Measurements from ENCODE around the gene CTSC.
"Not testable (repeated sequence)": the region's sequence is repeated elsewhere in the genome, so short reads cannot be mapped to it uniquely, and the experiment has no call there.

CTSC gene

DNA sequence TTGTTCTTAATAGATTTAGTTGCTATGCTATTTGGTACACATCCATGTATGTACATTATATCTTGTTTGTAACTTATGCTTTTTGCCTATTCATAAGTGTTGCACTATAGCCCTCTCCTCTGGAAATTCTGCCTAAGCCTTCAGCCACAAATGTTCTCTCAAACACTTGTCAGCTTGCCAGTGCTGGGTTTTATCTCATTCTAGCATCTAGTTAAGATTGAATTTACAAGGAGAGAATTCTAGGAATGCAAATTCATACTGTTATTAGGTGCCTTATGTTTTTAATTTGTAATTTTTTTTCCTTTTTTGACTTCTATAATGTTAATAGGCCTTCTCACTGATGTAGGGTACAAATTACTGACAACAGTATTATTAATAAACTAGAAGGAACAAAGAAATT is 14.6 kb upstream of the CTSC start:
- DNase-seq = no peak

DNA sequence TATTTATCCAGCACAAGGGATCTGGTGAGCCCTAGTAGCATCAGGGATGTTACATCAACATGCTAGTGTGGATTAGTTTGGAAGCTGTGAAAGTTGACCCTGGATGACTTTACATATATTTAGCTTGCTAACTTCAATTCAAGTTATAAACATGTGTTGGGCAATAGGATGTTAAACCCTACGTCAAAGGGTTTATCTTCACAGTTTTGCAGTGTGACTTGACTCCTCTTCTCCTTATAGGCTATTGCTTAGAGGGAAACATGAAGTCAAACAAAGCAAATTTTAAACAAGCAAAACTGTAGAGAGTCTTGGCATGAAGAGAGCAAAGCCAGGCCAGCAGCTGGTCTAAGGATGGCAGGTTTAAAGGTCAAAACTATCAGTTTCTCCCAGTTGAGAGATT is 11.3 kb upstream of the CTSC start:
- no peak for DNase-seq

DNA sequence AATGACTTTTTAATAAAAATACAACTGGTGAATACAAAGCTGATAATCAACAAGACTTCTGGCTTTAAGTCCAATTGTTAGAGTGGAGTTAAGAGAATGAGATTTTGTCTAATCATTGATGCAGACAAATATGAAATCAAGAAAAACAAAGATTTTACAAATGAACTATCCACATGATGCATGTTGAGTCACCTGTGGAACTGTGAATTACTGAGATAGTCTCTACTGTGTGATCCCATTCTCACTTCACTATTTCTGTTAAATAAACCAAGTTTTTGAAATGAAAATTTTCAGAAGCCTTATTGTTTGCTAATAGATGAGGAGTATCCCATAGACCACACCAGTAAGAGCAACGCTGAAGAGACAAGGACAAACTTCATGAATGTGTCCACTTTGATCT is 8.4 kb upstream of the CTSC start:
- no peak for DNase-seq

DNA sequence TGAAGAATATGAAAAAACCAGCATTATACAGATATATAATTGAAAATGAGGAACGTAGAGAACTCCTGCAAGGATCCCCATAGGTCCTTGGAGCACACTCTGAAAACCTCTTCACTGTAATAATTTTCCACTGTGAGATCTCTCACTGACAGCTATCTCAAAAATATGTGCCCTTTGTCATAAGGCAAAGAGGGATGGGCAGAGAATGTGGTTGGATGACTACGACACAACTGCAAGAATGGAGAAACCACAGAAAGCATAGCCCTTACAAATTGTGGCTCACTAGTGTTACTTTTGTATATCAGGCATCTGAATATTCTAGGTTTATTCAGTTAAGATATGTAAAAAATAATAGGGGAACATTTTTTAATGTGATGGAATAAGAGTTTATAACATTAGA is 7.9 kb upstream of the CTSC start:
- no peak for DNase-seq

DNA sequence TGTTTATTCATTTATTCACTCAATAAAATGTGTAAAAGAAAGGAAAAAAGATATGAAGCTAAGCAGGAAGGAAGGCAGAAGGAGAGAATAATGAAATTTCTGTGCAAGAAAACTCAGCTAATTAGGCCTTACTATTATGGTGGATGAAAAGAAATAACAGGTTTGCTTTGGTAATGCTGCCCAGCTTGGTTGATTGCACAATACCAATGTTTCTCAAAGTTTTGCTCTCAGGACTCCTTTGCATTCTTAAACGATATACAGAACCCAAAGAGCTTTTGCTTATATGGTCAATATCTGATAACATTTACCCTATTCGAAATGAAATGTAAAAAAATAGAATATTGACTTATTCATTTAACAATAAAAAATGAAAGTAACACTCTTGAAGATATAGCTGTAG is 7.3 kb upstream of the CTSC start:
- no peak for DNase-seq

DNA sequence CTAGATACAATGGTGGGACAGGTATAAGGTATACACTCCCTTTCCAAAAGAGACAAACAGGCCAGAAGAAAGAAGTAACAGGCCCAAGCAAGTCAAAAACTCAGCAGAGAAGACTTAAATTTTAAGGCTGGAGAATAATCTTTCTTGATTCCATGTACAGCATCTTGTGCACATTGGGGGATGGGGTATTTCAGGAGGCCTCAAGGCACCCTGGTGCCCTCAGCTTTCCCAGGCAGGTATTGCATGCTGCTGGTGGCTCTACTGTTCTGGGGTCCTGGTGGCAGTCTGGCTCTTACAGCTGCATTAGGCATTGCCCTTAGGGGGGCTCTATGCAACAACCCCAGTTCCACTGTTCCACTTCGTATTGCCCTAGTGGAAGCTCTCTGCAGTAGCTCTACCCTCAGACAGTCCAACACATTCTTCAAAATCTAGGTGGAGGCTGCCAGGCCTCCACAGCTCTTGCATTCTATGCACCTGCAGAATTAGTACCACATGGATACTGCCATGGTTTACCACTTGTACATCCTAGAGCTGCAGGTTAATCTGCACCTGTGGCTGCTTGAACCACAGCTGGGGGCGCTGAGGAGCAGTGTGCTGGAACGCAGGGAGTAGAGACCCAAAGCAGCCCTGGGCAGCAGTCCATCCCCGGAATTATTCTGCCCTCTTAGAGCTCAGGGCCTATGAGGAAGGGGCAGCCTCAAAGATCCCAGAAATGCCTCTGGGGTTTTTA is 4.2 kb upstream of the CTSC start:
- DNase-seq = no peak

DNA sequence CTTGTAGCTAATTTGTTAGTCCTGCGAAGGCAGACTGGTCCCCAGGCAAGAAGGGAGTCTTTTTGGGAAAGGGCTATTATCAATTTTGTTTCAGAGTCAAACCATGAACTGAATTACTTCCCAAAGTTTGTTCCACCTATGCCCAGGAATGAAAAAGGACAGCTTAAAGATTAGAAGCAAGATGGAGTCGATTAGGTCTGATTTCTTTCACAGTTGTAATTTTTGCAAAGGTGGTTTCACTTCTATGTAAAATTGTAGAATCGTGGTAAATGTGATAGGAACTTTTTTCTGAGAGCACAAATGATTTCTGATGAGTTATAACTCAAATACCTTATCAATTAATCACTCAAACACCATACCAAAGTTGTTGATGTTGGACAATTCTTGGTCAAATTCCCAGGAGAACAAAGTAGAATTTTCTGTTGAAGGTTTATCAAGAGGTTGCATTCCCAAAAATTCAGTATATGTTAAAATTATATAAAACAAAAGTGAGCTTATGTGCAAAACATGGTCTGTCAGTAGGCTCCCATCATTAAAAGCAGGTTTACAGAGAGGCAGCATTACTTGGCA is 2.9 kb upstream of the CTSC start:
- no peak for DNase-seq

DNA sequence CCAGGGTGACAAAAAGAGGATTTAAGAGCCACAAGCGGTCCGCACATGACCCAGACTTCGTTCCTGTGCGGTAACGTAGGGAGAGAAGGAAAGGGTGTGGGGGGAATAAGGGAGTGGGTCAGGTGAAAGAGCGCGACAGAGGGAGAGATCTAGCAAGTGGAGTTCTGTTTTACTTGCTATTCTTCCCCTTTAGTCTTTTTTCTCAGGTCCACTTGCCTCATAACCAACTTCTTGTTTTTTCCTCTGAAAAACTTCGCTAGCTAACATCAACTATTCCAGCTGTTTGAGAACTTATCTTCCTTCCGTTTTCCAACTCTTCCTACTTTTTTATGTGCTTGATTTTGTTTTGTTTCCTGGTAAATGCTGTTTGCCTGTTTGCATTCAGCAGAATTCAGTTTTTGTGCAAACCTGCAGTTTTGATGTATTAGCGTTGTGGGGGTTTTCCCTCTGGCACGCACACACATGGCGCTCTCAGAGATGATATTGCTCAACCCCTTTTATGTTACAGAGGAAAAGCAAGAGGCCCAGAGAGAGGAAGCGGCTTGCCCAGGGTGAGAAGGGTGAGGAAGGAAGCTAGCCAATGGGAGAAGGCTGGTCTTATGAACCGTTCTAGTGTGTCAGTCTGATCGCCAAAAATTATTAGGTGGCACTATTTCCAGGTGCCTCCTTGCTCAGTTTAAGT is 592 bp upstream of the CTSC start:
- DNase-seq = peak; percentile 9 to 69 (median 30)

DNA sequence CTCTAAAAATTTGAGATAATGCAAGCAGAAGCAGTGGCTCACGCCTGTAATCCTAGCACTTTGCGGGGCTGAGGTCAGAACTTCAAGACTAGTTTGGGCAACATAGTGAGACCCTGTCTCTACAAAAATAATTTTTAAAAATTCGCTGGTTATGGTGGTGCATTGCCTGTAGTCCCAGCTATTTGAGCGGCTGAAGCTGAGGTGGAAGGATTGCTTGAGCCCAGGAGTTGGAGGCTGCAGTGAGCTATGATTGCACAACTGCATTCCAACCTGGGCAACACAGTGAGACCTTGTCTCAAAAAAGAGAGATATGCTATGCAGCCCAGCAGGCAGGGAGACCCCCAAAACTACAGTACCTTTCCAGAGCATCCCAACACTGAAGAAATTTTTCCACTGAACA is 2.3 kb downstream of the CTSC start:
- DNase-seq = no peak

DNA sequence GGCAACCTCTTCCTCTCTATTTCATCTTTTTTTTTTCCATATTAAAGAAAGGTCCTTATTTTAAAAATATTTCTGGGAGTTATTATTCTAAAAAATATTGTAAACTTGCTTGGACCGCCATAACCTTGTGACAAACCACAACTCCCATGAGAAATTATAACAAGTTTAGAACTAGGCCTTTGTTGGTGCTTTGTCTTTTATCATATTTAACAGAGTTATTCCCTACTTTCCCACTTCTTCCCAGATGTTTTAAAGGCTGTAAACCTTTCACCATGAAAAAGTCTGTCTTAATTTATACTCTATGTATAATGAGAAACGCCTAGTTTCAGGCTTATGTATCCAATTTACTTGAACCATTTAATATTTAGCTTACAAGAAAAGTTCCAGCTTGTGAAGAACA is 3.7 kb downstream of the CTSC start:
- DNase-seq = no peak

DNA sequence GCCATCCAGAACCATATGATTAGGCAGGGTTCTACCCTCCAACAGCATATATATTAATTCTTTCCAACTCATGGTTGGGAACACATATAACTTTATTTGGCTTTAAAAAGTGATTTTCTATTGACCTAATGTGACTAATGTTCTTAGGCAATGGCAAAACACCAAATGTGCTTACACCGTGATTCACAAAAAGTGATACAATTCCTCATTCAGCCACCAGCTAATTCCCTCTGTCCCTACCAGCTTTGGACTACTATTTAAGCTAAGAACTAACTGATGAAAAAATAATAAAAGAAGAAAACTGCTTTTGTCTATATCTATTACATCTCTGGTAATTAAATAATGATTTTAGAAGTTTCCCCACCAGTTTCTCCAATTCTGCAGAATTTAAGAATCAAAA is 4.7 kb downstream of the CTSC start:
- no peak for DNase-seq

DNA sequence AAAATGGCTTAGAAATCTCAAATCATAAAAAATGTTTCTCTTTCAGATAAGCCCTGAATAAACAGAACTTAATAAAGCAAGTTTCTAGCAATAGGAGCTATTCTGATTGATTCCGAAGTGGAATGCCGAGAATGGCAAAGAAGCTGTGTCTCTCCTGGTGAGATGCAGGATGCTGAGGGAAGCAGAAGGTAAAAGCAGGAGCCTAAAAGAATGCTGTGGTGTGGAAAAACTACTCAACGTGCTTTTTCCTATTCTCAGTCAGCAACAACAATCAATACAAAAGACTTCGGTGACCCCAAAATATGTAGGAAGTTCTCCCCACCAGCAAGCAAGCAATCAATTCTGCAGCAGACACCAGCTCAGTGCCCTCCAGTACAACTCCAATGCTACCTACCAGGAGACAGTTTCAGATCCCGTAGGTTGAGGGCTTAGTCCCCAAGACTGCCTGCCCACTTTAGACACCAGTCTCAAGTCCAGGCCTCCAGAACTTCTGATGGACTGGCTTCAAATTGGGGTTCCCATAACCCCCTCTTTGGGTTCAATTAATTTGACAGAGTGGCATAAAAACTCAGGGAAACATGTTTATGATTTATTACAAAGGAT is 6.6 kb downstream of the CTSC start:
- DNase-seq = no peak

DNA sequence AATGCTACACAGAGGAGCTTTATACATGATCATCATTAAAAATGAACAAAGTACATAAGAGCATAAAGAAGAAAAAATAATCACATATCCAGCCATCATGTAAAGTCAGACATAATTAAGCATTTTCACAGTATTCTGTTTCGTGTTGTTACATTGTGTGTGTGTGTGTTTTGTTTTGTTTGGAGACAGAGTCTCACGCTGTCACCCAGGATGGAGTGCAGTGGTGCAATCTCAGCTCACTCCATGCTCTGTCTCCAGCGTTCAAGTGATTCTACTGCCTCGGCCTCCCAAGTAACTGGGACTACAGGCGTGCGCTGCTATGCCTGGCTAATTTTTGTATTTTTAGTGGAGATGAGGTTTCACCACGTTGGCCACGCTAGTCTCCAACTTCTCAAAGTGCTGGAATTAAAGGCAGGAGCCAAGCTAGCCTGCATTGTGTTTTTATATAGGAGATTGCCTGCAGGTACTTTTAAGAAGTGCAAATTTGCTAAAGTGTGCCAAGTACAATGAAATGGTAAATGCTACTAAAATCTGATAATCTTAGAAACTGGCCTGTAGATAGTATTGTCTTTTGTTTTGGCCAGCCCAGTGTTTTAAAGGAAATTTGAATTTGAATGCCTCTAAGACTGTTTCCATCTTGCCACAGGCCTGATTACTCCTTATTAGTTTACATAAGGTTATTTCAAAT is 7.8 kb downstream of the CTSC start:
- DNase-seq = no peak

DNA sequence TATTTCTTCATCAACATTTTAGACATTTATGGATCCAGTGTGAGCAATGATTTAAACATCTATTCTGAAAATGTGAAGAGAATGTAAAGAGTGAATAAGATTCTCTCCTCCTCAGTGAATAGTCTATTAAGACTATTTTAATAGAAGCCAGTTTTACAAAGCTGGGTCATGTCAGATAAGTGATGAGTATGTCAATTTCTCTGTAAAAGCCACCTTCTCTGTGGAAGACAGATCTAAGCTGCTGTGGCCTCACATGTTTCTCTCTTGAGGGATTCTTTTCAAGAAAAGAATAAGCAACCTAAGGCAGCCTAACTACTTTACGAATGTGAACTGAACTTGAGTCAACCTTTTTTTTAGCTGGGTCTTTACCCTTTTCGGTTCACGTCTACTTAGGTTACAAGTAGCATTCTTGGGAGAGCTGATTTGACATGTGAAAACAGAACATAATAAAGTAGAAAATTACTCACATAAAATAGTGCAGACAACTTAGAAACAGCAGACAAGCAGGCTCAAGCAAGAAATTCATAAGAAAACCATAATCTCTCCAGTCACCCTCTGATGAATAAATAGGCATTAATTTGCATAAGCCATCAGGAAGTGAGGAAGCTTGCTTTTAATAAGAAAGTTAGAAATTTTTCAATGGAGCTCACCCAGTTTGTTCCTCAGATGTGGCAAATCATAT is 9.9 kb downstream of the CTSC start:
- DNase-seq = no peak

DNA sequence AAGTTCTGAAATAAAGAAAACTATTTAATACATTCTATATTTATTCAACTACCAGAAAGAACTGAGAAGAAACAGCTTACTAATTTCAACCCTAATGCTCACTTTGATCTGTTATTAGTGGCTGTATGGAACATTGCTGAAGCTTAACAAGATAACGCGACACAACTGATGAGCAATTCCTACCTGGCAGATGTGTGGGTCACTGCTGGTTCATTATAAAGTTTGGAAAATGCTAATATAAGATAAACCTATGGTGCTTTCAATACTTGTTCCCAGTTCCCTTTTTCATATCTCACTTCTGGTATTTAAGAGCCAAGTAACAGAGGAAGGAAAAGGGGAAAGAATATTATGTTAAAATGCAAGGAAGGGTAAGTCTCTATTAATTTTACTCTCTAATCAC is 10.5 kb downstream of the CTSC start:
- DNase-seq = no peak

DNA sequence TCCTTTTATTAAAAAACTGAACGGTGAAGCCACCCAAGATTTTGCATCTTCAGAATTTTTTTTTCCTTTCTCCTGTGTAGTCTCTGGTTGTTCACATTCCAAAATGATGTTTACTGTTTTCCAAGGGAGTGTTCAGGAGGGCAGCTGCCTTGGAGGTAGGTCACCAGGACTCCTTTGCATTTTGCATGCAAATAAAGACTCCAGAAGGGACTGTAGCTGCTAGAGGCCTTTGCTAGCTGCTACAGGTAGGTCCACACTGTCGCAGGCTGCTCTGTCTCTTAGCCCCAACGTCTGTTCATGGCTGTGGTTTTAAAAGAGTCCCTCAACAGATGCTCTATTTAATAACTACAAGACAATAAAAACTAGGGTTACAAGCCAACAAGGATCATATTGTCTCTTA is 11.4 kb downstream of the CTSC start:
- DNase-seq = no peak

DNA sequence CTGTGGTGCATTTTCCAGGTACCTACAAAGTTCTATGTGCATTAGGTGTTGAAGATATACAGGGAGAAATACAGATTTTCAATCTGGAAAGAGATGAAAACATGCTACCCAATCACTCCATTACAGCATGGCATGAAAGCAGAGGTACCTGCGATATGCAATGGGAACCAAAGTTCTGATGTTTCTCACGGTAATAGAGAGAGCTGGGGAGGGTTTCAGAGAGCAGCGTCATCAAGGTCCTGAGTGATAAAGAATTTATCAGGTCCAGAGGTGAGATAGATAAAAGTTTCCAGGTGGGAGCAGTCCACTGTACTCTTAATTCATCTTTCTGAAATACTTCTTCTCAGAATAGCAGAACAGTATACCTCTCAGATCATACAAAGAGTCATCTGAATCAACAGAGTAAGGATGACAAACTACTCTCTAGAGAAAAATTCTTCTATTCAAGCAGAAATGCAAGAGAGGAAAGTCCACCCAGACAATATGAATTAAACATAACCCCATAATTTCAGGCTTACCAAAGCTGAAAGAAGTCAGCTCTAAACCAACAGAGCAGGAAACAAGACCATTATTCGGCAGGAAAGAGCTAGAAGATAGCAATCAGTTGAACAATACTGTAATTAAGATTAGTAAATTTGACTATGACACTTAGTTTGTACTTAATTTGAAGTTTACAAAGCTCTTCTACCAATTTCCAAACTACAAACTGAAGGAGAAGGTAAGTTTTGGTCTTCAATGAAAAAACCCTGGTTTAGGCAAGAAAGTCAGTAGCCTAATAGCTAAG is 12.8 kb downstream of the CTSC start:
- no peak for DNase-seq

DNA sequence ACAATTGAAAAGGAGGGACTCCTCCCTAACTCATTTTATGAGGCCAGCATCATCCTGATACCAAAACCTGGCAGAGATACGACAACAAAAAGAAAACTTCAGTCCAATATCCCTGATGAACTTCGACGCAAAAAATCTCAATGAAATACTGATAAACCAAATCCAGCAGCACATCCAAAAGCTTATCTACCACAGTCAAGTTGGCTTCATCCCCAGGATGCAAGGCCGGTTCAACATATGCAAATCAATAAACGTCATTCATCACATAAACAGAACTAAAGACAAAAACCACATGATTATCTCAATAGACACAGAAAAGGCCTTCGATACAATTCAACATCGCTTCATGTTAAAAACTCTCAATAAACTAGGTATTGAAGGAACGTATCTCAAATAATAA is 14.7 kb downstream of the CTSC start:
- DNase-seq = not testable (repeated sequence)

DNA sequence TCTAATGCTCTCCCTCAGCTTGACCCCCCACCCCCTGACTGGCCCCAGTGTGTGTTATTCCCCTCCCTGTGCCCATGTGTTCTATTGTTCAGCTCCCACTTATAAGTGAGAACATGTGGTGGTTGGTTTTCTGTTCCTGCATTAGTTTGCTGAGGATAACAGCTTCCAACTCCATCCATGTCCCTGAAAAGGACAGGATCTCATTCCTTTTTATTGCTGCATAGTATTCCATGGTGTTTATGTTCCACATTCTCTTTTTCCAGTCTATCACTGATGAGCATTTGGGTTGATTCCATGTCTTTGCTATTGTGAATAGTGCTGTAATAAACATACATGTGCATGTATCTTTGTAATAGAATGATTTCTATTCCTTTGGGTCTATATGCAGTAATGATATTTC is 16.1 kb downstream of the CTSC start:
- DNase-seq = not testable (repeated sequence)

DNA sequence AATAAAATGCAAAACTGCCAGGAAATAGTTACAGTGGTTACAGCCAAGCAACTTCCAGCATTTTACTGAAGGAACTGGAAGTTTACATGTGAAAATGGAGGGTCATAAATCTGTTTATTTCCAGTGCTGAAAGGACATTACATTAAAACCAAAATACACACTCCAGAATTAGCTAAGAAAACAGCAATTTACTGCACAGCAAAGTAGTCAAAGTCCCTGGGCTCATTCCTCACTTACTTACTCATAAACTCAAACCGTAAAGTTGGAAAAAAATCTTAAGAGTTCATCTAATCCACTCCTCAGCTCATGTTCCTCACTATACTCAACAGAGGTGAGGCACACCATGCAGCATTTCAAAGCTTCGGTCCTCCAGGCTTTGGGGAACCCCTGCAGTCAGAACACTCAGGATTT is 17.4 kb downstream of the CTSC start:
- DNase-seq = no peak

DNA sequence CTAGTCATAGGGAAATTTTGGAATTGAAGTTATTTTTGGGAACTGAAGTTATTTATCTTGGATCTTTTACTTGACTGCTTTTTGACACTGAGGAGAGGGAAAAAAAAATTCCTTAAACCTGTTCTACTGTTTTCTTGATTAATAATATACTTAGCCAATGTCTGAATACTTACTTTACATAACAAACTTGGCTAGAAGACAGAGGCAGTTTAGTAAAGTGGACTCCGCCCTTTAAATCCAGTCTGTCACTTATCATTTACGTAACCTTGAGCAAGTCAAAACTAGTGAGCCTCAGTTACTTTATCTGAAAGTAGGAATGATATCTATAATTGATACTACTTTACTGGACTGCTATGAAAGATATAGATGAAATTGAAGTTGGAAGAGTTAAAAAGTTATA is 19.5 kb downstream of the CTSC start:
- DNase-seq = no peak

DNA sequence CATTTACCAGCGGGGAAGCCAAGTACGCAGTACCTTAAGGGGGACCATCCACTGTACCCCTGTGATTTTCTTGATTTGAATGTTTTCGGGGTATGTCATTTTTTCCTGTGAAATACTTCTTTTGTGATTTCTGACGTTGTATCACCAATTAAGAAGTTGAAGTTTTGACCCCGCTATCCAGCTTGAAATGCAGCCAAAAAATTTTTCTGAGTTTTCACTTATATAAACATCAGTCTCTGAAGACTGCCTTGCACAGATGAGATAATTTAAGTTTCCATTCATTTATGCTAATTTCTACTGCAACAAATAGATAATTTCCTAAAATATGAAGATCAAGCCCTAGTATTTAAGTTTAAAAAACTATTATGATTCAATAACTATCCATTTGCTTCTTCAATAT is 20.0 kb downstream of the CTSC start:
- no peak for DNase-seq
